GM19043 (cell line): Measurements from ENCODE around the gene CAB39.

Experiments
- ATAC-seq: cut with Tn5 transposase; IDR thresholded peaks from one replicate; pipeline ENCODE4 v1.9.1; 2021; ENCODE audit warnings: low read depth; ENCODE audit not compliant: unreplicated experiment

CAB39 gene

GRCh38 chr2:230748087-230748486 is 35.4 kb downstream of the CAB39 start:
- ATAC-seq, result no peak

GRCh38 chr2:230749111-230749510 is 36.5 kb downstream of the CAB39 start:
- ATAC-seq, result no peak

GRCh38 chr2:230751062-230751461 is 38.4 kb downstream of the CAB39 start:
- no peak for ATAC-seq

GRCh38 chr2:230754200-230754599 is 41.6 kb downstream of the CAB39 start:
- ATAC-seq, result no peak

GRCh38 chr2:230757476-230757875 is 44.8 kb downstream of the CAB39 start:
- ATAC-seq, result no peak

- ATAC-seq, result no peak
Observed at GRCh38 chr2:230758566-230759480, 46.2 kb downstream of the CAB39 start.

GRCh38 chr2:230759481-230760167 is 47.0 kb downstream of the CAB39 start:
- ATAC-seq, result no peak

GRCh38 chr2:230761704-230762103 is 49.1 kb downstream of the CAB39 start:
- no peak for ATAC-seq

GRCh38 chr2:230762317-230762896 is 49.8 kb downstream of the CAB39 start:
- ATAC-seq, result peak; percentile 87

- no peak for ATAC-seq
Observed at GRCh38 chr2:230764346-230764745, 51.7 kb downstream of the CAB39 start.

- ATAC-seq, result no peak
Observed at GRCh38 chr2:230765611-230766300, 53.1 kb downstream of the CAB39 start.

- ATAC-seq, result no peak
Observed at GRCh38 chr2:230767862-230768388, 55.3 kb downstream of the CAB39 start.

- ATAC-seq, result no peak
Observed at GRCh38 chr2:230770804-230771203, 58.2 kb downstream of the CAB39 start.

GRCh38 chr2:230772156-230772555 is 59.5 kb downstream of the CAB39 start:
- no peak for ATAC-seq

GRCh38 chr2:230773039-230773773 is 60.6 kb downstream of the CAB39 start:
- no peak for ATAC-seq

GRCh38 chr2:230774348-230774951 is 61.8 kb downstream of the CAB39 start:
- ATAC-seq, result no peak

- ATAC-seq, result no peak
Observed at GRCh38 chr2:230775737-230776136, 63.1 kb downstream of the CAB39 start.

- no peak for ATAC-seq
Observed at GRCh38 chr2:230777721-230778120, 65.1 kb downstream of the CAB39 start.

GRCh38 chr2:230778350-230779063 is 65.9 kb downstream of the CAB39 start:
- no peak for ATAC-seq
